GM21786 (cell line): ENCODE measurements around the gene DNAJB8.

Experiments
- ATAC-seq: cut with Tn5 transposase; IDR thresholded peaks from one replicate; pipeline ENCODE4 v1.9.1; 2021; ENCODE audit not compliant: unreplicated experiment

Gene DNAJB8

DNA sequence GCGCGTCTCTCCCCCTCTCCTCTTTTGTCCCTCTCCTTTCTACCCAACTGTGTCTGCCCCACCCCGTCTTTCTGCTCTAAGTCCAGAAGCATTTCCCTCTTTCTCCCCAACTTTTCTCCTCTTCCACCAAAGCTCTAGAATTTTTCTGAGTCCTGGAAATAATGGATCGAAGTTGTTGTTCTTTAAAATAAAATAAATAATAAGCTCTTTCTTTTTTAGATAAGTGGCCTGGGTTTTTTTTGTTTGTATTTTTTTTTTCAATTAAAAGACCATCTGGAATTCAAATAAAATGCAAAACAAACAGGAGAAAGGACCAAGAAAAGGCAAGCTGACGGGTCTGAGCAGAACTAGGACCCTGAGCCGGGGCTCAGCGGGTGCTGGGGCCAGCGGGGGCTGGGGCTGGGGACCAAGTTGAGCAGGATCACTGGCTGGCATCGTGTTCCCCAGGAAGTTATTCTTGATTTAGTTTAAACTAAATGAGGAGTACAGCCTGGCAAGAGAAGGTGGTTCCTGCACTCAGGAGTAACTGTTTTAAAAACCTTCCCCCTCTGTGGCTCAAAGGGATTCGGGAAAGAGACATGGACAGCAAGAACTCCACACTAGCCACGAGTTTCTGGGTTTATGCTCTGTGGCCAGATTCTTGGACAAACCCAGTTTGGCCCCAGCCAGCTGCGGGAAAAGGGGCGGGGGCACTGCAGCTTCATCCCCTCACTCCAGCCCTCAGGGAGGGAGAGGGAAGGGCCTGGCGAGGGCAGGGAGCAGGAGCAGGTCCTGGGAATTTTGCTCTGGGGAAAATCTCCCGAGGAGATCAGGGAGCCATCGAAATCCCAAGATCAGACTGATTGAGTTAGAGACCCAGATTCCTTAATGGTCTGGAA is 18.0 kb upstream of the DNAJB8 start:
- ATAC-seq, result no peak

DNA sequence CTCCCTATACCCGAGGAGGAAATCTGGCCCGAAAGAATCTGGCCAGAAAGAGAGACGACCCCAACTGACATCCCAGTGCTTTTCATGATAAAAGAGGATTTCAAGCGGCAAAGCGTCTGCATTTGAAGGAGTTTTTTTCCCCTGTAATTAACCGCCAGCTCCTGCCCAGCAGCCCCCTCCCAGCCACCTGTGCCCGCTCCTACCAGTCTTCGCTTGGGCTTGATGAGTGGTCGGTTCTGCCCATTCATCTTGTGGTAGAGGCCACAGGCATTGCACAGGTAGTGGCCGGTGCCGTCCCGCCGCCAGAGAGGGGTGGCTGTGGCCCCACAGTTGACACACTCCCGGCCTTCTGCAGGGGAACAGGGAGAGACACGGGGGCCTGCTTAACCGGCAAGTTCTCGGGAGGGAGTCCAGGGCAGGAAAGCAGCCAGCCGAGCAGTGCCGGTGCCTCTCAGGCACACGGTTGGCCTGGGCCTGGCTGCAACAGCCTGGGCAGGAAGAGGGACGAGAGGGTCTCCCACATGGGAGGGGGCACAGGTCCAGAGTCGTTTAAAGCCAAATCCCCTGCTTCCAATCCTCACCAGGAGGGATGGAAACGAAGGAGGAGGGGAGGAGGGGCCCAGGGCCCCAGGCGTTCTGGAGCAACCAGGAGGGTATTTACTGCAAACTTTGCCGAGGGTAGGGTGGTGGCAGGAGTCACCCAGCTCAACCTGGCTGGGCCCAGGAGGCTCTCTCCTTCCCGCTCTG is 17.1 kb upstream of the DNAJB8 start:
- no peak for ATAC-seq

DNA sequence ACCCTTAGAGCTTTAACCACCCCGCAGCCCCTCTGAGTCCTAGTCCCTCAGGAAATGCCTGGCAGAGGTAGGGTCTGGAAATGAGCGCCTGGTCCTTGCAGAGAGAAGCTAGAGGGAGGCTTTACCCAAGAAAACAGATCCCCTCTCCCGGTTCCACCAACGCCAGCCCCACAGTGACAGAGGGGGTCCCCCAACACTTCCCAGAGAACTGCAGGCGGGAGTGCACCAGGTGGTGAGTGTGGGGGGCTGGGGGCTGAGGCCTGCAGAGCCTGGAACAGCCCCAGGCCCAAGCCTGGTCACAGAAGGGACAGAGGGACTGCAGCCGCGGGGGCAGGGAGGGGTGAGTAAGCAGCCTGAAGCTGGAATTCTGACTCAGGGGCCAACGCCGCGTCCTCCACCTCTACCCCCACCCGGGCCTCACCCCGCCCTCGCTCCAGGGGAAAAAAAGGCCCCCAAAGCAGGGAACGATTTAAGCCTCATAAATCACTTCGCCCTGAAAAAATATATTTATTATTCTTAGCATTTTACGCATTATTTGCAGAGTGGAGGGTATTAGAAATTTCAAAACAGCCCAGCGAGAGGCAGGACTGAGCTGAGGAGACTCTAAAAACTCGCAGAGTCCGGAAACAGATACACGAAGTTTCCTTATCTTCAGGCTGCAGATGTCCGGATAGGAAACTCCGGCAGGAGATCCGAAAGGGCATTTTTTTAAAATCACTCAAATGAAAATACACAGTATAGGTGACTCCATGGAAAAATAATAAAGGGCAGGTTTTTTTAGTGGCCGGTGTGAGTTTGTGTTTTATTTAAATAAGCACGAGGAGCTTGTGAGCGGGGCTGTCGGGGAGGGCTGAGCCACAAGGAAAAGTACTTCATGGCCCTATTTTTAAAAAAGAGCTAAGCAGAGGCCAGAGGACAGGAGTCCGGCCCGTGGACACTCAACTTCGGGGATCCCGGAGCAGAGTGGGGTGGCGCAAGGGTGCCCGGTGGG is 16.3 kb upstream of the DNAJB8 start:
- no peak for ATAC-seq

DNA sequence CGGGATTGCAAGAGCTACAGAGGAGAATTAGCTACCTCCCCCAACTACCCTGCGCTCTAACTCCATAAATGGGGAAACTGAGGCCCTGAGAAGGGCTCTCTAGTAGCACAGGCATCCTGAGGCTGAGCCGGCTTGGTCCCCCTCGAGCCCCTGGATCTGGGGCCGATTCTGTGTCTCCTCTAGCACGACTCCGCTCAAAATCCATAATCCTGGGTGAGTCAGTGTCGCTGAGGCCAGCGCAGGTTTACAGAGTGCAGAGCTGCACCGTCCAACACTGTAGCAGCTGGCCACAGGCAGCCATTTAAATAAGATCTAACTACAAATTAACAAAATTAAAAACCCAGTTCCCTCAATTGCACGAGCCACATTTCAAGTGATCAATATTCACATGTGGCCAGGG is 15.5 kb upstream of the DNAJB8 start:
- ATAC-seq, result no peak

GRCh38 chr3:128481438-128481942 is 14.8 kb upstream of the DNAJB8 start:
- no peak for ATAC-seq

- ATAC-seq, result no peak
These were observed 14.2 kb upstream of the DNAJB8 start for GRCh38 chr3:128480717-128481437.

DNA sequence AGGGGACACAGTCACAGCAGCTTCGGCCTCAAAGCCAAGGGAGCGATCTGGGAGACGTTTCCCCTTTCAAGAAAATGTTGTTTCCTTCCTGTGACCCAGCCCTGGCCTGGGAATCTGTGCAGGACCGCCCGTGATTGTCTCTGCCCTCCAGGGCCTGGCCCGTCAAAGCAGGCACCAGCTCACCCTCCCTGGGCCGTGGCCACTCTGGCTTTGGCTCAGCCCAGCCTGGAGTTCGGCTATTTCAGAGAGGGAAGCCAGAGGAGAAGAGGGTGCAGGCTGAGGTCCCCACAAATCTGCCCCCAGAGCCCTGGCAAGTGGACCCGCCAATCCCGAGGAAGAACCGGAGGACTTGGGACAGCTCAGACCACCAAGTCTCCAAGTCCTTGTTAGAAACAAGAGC is 13.6 kb upstream of the DNAJB8 start:
- no peak for ATAC-seq

- ATAC-seq, result no peak
These were observed 12.9 kb upstream of the DNAJB8 start for GRCh38 chr3:128479558-128480086.

DNA sequence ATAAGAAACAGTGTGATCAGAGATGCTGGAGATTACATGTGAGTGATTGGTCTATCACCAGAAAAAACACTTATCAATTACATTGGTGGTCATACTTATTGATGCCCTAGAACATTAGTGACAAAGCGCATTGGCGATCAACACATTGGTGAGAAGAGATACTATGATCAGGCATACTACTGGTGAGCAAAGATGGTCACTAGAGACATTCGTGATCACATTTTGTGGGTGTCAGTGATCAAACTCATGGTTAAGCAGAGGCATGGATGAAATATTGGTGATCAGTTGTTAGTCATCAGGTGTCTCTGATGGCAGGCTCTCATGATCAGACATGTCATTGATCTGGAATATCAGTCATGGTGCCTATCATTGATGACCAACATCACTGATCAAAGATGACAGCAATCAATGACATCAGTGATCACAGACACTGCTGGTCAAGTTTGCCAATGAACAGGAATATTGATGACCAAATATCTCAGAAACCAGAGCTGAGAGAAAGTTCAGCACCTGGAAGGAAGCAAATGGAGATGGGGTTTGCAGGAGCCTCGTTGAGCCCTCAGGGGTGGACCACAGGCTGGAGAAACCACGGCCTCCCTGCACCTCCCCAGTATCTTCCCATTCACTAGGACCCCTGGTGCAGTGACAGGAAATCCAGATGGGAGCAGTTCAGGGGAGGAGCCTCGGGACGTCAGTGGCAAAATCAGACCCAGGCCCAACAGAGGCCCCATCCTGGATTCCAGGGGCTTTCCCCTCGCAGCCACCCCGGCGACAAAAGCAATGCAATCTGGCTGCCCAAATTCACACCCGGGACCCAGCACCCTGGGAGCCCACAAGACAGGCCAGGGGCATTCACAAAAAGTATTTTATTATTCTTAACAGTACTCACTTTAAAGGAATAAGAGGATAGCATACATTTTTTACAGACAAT is 12.2 kb upstream of the DNAJB8 start:
- ATAC-seq, result no peak

GRCh38 chr3:128476659-128477058 is 10.0 kb upstream of the DNAJB8 start:
- no peak for ATAC-seq

GRCh38 chr3:128475355-128475754 is 8.7 kb upstream of the DNAJB8 start:
- ATAC-seq, result no peak

DNA sequence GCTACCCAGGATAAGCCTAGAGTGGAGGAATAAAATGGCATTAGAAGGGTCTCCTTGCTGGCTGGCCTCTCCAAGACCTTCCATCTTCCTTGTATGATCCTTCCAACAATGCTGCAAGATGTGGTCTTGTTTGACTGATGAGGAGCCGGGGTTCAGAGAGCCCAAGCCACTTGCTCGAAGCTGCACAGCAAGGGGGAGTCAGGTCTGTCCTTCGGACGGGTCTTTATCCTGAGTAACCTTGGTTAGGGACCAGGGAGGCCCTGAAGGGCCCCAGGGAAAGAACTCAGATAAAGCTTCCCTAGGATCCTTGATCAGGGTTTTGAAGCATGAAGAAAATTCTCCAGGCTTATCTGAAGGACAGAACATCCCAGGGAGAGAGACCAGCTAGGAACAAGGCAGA is 7.0 kb upstream of the DNAJB8 start:
- ATAC-seq, result no peak

DNA sequence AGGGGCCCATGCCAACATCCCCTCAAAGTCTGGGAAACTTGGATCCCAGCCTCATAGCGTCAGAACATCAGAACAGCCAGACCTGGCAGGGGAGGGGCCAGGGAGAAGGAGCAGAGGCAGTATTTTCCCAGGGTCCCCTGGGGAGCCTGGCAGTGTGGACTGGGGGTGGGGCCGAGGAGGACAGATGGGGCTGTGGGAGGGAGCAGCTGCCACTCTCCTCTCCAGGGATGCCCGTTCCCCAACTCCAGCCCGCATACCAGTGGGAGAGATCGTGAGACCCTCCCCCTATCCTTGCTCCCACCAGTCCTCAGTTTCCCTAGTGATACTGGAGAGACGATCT is 6.5 kb upstream of the DNAJB8 start:
- ATAC-seq, result no peak

DNA sequence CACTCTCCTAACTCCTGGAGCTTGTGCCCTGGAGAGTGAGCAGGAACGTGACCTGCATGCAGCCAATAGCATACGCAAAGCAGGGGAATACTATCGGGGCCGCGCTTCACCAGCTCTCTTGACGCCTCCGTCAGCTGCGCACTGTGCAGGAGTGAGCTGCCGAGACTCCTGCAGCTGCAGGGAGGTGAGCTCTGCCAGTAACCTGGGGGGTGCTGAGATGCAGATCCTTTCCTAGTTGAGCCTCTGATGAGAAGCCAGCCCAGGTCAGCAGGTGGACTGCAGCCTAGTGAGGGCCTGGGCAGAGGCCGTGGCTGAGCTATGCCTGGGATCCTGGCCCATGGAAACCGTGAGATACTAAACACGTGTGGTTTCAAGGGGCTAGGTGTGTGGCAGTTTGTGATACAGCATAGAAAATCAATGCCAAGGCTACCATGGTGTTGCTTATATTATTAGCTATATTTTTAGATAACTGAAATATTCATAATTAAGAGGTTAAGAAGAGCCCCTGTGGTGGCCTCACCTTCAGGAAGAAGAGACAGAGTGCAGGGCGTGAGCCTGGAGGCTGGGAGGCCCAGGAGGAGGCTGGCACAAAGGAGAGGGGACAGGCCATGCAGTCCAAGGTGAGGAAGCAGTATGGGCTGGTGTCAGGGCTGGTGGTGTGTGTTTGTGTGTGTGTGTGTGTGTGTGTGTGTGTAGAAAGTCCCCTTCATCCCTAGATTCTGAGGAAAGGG is 5.9 kb upstream of the DNAJB8 start:
- ATAC-seq, result no peak

DNA sequence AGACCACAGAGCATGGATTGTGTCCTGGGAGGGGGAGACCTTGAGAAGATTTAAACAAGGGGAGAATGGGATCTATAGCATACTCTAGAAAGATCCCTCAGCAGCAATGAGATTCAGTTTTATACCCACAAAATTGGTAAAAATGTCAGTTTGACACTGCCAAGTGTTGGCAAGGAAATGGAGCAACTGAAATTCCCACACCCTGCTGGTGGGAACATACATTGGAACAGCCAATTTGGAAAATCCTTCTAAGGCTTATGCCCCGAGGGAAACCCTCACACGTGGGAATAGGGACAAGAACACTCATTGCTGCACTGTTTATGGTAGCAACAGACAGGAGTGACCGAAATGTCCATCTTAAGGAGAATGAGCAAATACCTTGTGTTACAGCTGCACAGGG is 5.0 kb upstream of the DNAJB8 start:
- ATAC-seq, result no peak

DNA sequence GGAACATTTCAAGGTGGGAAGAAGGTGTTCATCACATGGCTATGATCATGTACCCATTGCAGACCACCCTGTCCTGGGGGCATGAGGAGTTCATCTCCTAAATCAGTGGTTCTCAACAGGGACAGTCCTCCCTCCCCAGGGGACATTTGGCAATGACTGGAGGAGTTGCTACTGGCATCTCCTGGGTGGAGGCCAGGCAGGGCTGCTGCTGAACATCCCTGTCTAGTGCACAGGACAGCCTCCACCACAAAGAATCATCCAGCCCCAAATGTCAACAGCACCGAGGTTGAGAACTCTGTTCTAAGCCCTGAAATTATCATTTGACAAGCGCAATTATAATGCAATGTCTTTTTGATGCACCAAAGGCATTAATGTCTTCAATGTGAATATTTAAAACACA is 4.4 kb upstream of the DNAJB8 start:
- no peak for ATAC-seq

DNA sequence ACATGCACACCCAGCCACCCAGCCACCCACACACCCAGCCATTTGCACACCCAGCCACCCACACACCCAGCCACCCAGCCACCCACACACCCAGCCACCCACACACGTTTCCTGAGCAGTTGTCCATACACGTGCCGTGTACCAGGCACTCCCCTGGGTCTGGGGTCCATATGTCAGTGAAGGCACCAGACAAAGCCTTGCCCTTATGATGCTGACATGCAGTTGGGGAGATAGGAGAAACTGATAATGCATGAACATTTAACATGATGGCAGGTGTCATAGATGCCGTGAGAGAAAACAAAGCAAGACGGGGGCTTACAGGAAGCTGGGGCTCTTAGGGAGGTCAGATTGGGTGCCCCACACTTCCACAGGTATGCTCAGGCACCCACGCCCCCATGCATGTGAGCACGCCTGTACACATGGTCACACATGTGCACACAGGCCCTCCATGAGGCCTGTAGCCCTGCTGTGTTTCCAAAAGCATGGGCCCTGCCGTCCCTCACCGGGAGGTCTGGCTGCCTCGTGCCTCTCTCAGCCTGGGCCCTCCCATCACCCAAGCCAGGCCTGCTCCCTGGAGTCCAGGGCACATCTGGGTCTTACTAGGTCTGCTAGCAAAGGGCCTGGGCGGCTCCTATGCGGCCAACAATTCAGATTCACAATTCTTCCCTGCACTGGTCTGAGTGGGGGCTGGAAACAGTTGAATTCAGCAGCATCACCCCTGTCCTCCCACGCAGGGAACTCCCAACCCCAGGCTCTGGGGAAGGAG is 3.6 kb upstream of the DNAJB8 start:
- ATAC-seq, result no peak

DNA sequence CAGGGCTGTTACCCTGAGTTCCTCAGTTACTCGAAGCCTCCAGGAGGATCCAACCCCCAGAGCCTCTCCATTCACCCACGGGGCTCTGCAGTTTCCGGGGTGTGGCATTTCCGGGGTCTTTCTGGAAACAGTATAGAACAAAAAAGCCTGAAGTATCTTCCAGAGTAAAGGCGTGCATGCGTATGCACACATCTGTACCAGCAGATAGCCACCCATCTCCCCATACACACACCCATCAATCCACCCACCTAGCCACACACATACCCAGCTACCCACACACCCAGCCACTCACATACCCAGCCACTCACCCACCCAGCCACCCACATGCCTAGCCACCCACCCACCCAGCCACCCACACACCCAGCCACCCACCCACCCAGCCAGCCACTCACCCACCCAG is 2.9 kb upstream of the DNAJB8 start:
- ATAC-seq, result no peak
